K562 (cell line): Measurements from ENCODE around the gene SORBS2. TPM values are rescaled to one million over a fixed set of nuclear protein-coding genes. Genes with fewer than 3 reads are reported as not detected.

ENCODE experiments used
- ATAC-seq: fragments of 200-7000 bp; cut with Tn5 transposase; 3 replicates; pipeline ENCODE4 v1.9.1; 2020; ENCODE audit warnings: moderate library complexity
- BruUV-seq: library from RNA; stranded (reverse); fragments of 400-500 nt; replicated peaks from 2 replicates; lab custom pipeline; 2021; lab: Mats Ljungman, UMichigan
- CTCF ChIA-PET: fragments of 300-600 bp; formaldehyde crosslinking; extraction: SDS; loops from one replicate; lab custom pipeline; 2021; ENCODE audit warnings: low intra/inter-chr PET ratio; lab: Yijun Ruan, JAX
- POLR2A ChIA-PET: fragments of 300-600, 350-650 bp; sonication (Branson Sonifier 250); formaldehyde crosslinking; extraction: SDS; loops from one replicate; lab custom pipeline; 2021; ENCODE audit warnings: antibody characterized with exemption, inconsistent platforms; lab: Yijun Ruan, JAX
- DNase-seq, 4 experiments: peaks; one replicate each; pipeline versions ENCODE4 v3.0.0 to v3.0.0-alpha.2; 2011 to 2018; ENCODE audit warnings: low spot score in 3 of 4, mixed read lengths in 3 of 4; ENCODE audit errors: extremely low read depth in 1 of 4
- FAIRE-seq: peaks from 2 replicates; lab custom pipeline; 2011; peaks lifted over from hg19 to GRCh38; lab: Jason Lieb, UNC
- H2AFZ ChIP-seq: 2 replicates; pipeline ENCODE4 v1.6.0; 2011; ENCODE audit warnings: low read depth, low read length, control low read depth, inconsistent platforms
- H3K27ac ChIP-seq: fragments of 200-600 bp; 3 replicates; pipeline ENCODE4 v1.8.0; 2011; ENCODE audit warnings: low read depth, mild to moderate bottlenecking, control low read depth, inconsistent platforms, low read length, moderate library complexity, mixed read lengths; ENCODE audit errors: extremely low read depth
- H3K27me3 ChIP-seq, 2 experiments: fragments of 300-600 bp in 1 of 2; 2 replicates in 1 of 2; 3 replicates in 1 of 2; pipeline versions ENCODE4 v1.6.0 to v1.8.0; 2011; ENCODE audit warnings: inconsistent platforms in 2 of 2, low read length in 2 of 2, mild to moderate bottlenecking in 1 of 2, mixed read lengths in 1 of 2, moderate library complexity in 1 of 2; ENCODE audit not compliant: control insufficient read depth in 2 of 2, insufficient read depth in 2 of 2
- H3K36me3 ChIP-seq: fragments of 300-600 bp; 3 replicates; pipeline ENCODE4 v1.8.0; 2011; ENCODE audit warnings: mild to moderate bottlenecking, low read length, inconsistent platforms; ENCODE audit not compliant: control insufficient read depth, insufficient read depth
- H3K4me1 ChIP-seq, 2 experiments: fragments of 200-600 bp in 1 of 2; replicated peaks in 1 of 2; 2 replicates in 1 of 2; 3 replicates in 1 of 2; pipeline versions ENCODE4 v1.5.1 to v1.8.0; 2011; ENCODE audit warnings: inconsistent platforms in 2 of 2, low read length in 2 of 2, mild to moderate bottlenecking in 1 of 2, mixed read lengths in 1 of 2, moderate library complexity in 1 of 2; ENCODE audit not compliant: control insufficient read depth in 2 of 2, insufficient read depth in 2 of 2
- H3K4me2 ChIP-seq: 2 replicates; pipeline ENCODE4 v1.6.1; 2011; ENCODE audit warnings: low read length, control low read depth, inconsistent platforms, mixed read lengths; ENCODE audit not compliant: insufficient read depth
- H3K4me3 ChIP-seq: fragments of 200-600 bp; sonication (generic), shearing (Covaris generic); 2 replicates; pipeline ENCODE4 v1.5.1; 2016; ENCODE audit warnings: control low read depth, inconsistent platforms
- H3K79me2 ChIP-seq: fragments of 200-600 bp; 3 replicates; pipeline ENCODE4 v1.8.0; 2011; ENCODE audit warnings: low read length, inconsistent platforms; ENCODE audit not compliant: control insufficient read depth, insufficient read depth
- H3K9ac ChIP-seq, 2 experiments: 2 replicates each; pipeline versions ENCODE4 v1.6.0 to v1.6.1; 2011; ENCODE audit warnings: low read depth in 2 of 2, low read length in 2 of 2, control low read depth in 1 of 2, inconsistent platforms in 1 of 2, mild to moderate bottlenecking in 1 of 2, mixed read lengths in 1 of 2; ENCODE audit not compliant: insufficient read depth in 1 of 2
- H3K9me1 ChIP-seq: one replicate; pipeline ENCODE4 v1.6.0; 2011; ENCODE audit warnings: inconsistent platforms, mild to moderate bottlenecking, low read length, moderate library complexity; ENCODE audit not compliant: control insufficient read depth, insufficient read depth
- H3K9me3 ChIP-seq: replicated peaks from 2 replicates; pipeline ENCODE4 v1.5.1; 2011; ENCODE audit warnings: low read depth, low read length, inconsistent platforms; ENCODE audit not compliant: control insufficient read depth, insufficient read depth
- H4K20me1 ChIP-seq: replicated peaks from 2 replicates; pipeline ENCODE4 v1.6.1; 2011; ENCODE audit warnings: low read length, inconsistent platforms, mixed read lengths; ENCODE audit not compliant: control insufficient read depth, insufficient read depth
- ADNP ChIP-seq: fragments of 200-800 bp; sonication (Bioruptor generic); IDR thresholded peaks from 2 replicates; pipeline ENCODE4 v1.6.1; 2016; ENCODE audit warnings: missing genetic modification characterization, missing compliant biosample characterization
- ARID1B ChIP-seq: fragments of 450-650 bp; IDR thresholded peaks from 2 replicates; pipeline ENCODE4 v1.6.1; 2016; ENCODE audit warnings: antibody characterized with exemption, mild to moderate bottlenecking, inconsistent platforms
- ATF4 ChIP-seq: fragments of 450-650 bp; formaldehyde crosslinking; IDR thresholded peaks from 2 replicates; pipeline ENCODE4 v1.4.0; 2022; ENCODE audit warnings: mild to moderate bottlenecking, moderate library complexity
- FOSL1 ChIP-seq: fragments of 200-800 bp; sonication (Bioruptor generic); conservative IDR thresholded peaks from 2 replicates; pipeline ENCODE4 v1.6.1; 2016; ENCODE audit warnings: missing genetic modification characterization, missing compliant biosample characterization
- FOXM1 ChIP-seq, 2 experiments: fragments of 450-650 bp in 1 of 2; sonication (generic) in 1 of 2; formaldehyde crosslinking in 1 of 2; IDR thresholded peaks; 2 replicates each; pipeline versions ENCODE4 v1.6.1 to v1.9.0; 2017 to 2022; ENCODE audit warnings: low read depth in 2 of 2, mild to moderate bottlenecking in 2 of 2, missing genetic modification reagents in 1 of 2, moderate library complexity in 1 of 2
- GABPB1 ChIP-seq: sonication (generic); formaldehyde crosslinking; IDR thresholded peaks from 2 replicates; pipeline ENCODE4 v1.8.0; 2022; ENCODE audit warnings: mild to moderate bottlenecking, missing genetic modification reagents
- MCM2 ChIP-seq: fragments of 450-650 bp; IDR thresholded peaks from 2 replicates; pipeline ENCODE4 v1.6.1; 2017; ENCODE audit warnings: low read depth, mild to moderate bottlenecking
- MEF2D ChIP-seq: conservative IDR thresholded peaks from 2 replicates; pipeline ENCODE4 v1.6.1; 2016; ENCODE audit warnings: low read depth, missing genetic modification characterization, missing compliant biosample characterization
- MTA3 ChIP-seq: fragments of 450-650 bp; formaldehyde crosslinking; IDR thresholded peaks from 2 replicates; pipeline ENCODE4 v1.6.1; 2017; ENCODE audit warnings: mild to moderate bottlenecking, borderline replicate concordance
- NCOA1 ChIP-seq: fragments of 450-650 bp; IDR thresholded peaks from 2 replicates; pipeline ENCODE4 v1.6.1; 2016; ENCODE audit warnings: low read depth
- NFIC ChIP-seq: fragments of 450-650 bp; IDR thresholded peaks from 2 replicates; pipeline ENCODE4 v1.6.1; 2017; ENCODE audit warnings: mild to moderate bottlenecking, inconsistent platforms
- NFIX ChIP-seq: fragments of 250-450 bp; sonication (Bioruptor Pico); IDR thresholded peaks from 2 replicates; pipeline ENCODE4 v1.4.0; 2020; ENCODE audit warnings: low read depth, mild to moderate bottlenecking, moderate library complexity
- NR1H2 ChIP-seq: sonication (generic); formaldehyde crosslinking; IDR thresholded peaks from 2 replicates; pipeline ENCODE4 v1.4.0; 2020; ENCODE audit warnings: mild to moderate bottlenecking, missing genetic modification reagents
- NUFIP1 ChIP-seq: fragments of 450-650 bp; IDR thresholded peaks from 2 replicates; pipeline ENCODE4 v1.6.1; 2018; ENCODE audit not compliant: partially characterized antibody
- SMAD2 ChIP-seq: fragments of 150-350 bp; IDR thresholded peaks from 2 replicates; pipeline ENCODE4 v1.6.1; 2014; ENCODE audit warnings: low read depth, mild to moderate bottlenecking, low read length
- SMARCA4 ChIP-seq: fragments of 450-650 bp; IDR thresholded peaks from 2 replicates; pipeline ENCODE4 v1.6.1; 2016
- ZKSCAN1 ChIP-seq: fragments of 150-350 bp; IDR thresholded peaks from 2 replicates; pipeline ENCODE4 v1.6.1; 2016; ENCODE audit warnings: low read depth, low read length
- ZNF212 ChIP-seq: fragments of 450-650 bp; formaldehyde crosslinking; IDR thresholded peaks from 2 replicates; pipeline ENCODE4 v1.4.0; 2020; ENCODE audit warnings: mild to moderate bottlenecking
- ZNF431 ChIP-seq: sonication (generic); formaldehyde crosslinking; IDR thresholded peaks from 2 replicates; pipeline ENCODE4 v1.8.0; 2022; ENCODE audit warnings: mild to moderate bottlenecking, missing genetic modification reagents
- ZNF77 ChIP-seq: fragments of 250-450 bp; sonication (Bioruptor Pico); IDR thresholded peaks from 2 replicates; pipeline ENCODE4 v1.5.0; 2020
- ZSCAN32 ChIP-seq: fragments of 450-650 bp; formaldehyde crosslinking; IDR thresholded peaks from 2 replicates; pipeline ENCODE4 v1.4.0; 2020; ENCODE audit warnings: mild to moderate bottlenecking, moderate library complexity
- WGBS: fragments of 100-300 bp; shearing (Covaris generic); methylation state at CpG from one replicate; pipeline ENCODE4 v1.1.6; 2016; ENCODE audit warnings: low coverage, mixed read lengths; ENCODE audit not compliant: insufficient coverage; ENCODE audit errors: missing lambda C conversion rate; 5-methylcytosine and 5-hydroxymethylcytosine counted together
- in situ Hi-C: fragments of 300-500 bp; cut with MboI; formaldehyde crosslinking; loops from 4 replicates; pipeline ENCODE4 v1.15.0; 2018; ENCODE audit warnings: inconsistent platforms, mixed read lengths
- intact Hi-C: fragments of 100-400 bp; cut with micrococcal nuclease; formaldehyde crosslinking; loops from 2 replicates; pipeline ENCODE4 v1.14.2; 2022
- polyA plus RNA-seq, 8 experiments: library from polyadenylated mRNA; depleted of rRNA in 4 of 8; stranded (reverse) in 5 of 8; unstranded in 3 of 8; fragments of >200 nt; fragmentation: Nextera tagmentation in 2 of 8; fragmentation: Illumina TruSeq in 1 of 8; extraction: Ambion mirVana in 2 of 8; extraction: Trizol in 1 of 8; gene quantifications; 2 replicates each; pipeline versions ENCODE4 v1.2.1 to v1.2.3, GENCODE V29; 2011 to 2014; ENCODE audit warnings: inconsistent platforms in 1 of 8, missing spikeins in 1 of 8
- total RNA-seq, 7 experiments: library from RNA; depleted of rRNA in 6 of 7; stranded (reverse); fragments of >200 nt in 6 of 7; fragmentation: Illumina TruSeq in 2 of 7; extraction: Trizol in 2 of 7; gene quantifications; 2 replicates each; pipeline versions ENCODE4 v1.2.1 to v1.2.3, GENCODE V29; 2011 to 2021; ENCODE audit warnings: low replicate concordance in 1 of 7

Gene SORBS2
- total and polyA plus RNA-seq, 9 of the 15 experiments (the other 6 are each of a cell fraction or from before 2014, with no cell fraction given), result 0.29 TPM; not detected in 8

- POLR2A ChIA-PET, result no interaction called here
- intact Hi-C loops, result no loop called here
- no peak for ATAC-seq
Measured at GRCh38 chr4:185782523-185782922, 29.5 kb downstream of the SORBS2 start.

GRCh38 chr4:185781555-185782215 lies 30.3 kb downstream of the SORBS2 start:
- no peak for ATAC-seq
- no TSS peak for BruUV-seq
- Histone ChIP-seq H3K9ac (no peak overlapping the region), H3K27me3 (peaks cover 5 to 17% of the 10 kb centered on the region in 2 experiments; a peak in 4 of 5 replicates), H3K9me1 (no peaks in the 10 kb centered on the region), H3K4me1 (no peaks in the 10 kb centered on the region), H3K27ac (no peak overlapping the region), H3K79me2 (no peaks in the 10 kb centered on the region), H3K4me3 (no peak overlapping the region), H3K36me3 (no peaks in the 10 kb centered on the region), H3K9me3 (no peaks in the 10 kb centered on the region), H3K4me2 (no peak overlapping the region), H2AFZ (no peak overlapping the region), H4K20me1 (no peaks in the 10 kb centered on the region; the same call in 1 of the 2 replicates)
- intact Hi-C loops, result no loop called here
- no peak for DNase-seq
- under 1% methylated on average over 14 of the region's 15 CpGs for WGBS
- POLR2A ChIA-PET, result no interaction called here
- FAIRE-seq, result no peak
- in situ Hi-C loops, result no loop called here
- CTCF ChIA-PET, result no interaction called here
- TF ChIP-seq SMAD2, result no peak
- no peak for TF ChIP-seq ADNP (tag)
- TF ChIP-seq MCM2, result no peak
- TF ChIP-seq ZNF77 (CRISPR knock-in tag), result no peak
- TF ChIP-seq ZNF212 (CRISPR knock-in tag), result no peak
- no peak for TF ChIP-seq MEF2D (tag)
- TF ChIP-seq ATF4 (CRISPR knock-in tag), result no peak
- no peak for TF ChIP-seq MTA3
- no peak for TF ChIP-seq NCOA1
- no peak for TF ChIP-seq GABPB1 (CRISPR knock-in tag)
- no peak for TF ChIP-seq SMARCA4
- TF ChIP-seq ZSCAN32 (CRISPR knock-in tag), result no peak
- no peak for TF ChIP-seq NR1H2 (CRISPR knock-in tag)
- no peak for TF ChIP-seq ZNF431 (CRISPR knock-in tag)
- TF ChIP-seq ARID1B, result no peak
- TF ChIP-seq ZKSCAN1, result no peak
- no peak for TF ChIP-seq NUFIP1
- no peak for TF ChIP-seq FOXM1 (IDR thresholded peaks at IDR 0.05; ENCODE audit: low read depth)
- no peak for TF ChIP-seq FOXM1 (CRISPR knock-in tag; IDR thresholded peaks at IDR 0.05; ENCODE audit: low read depth)

More at GRCh38 chr4:185782523-185782922, 29.5 kb downstream of the SORBS2 start:
- no peaks in the 10 kb centered on the region for H3K36me3 ChIP-seq
- H3K9me3 ChIP-seq, result no peaks in the 10 kb centered on the region
- in situ Hi-C loops, result no loop called here
- no peak overlapping the region for H3K4me3 ChIP-seq
- TF ChIP-seq FOSL1 (no peak), NFIC (peak; percentile 88), NFIX (CRISPR knock-in tag) (peak; percentile 71)
- CTCF ChIA-PET, result no interaction called here
- H3K4me2 ChIP-seq, result no peak overlapping the region
- BruUV-seq, result no TSS peak
- no peaks in the 10 kb centered on the region for H3K9me1 ChIP-seq
- H3K79me2 ChIP-seq, result no peaks in the 10 kb centered on the region
- no peak overlapping the region for H3K27ac ChIP-seq
- H3K27me3 ChIP-seq, result peaks cover 5 to 17% of the 10 kb centered on the region in 2 experiments; a peak in 4 of 5 replicates
- no peaks in the 10 kb centered on the region; the same call in 1 of the 2 replicates for H4K20me1 ChIP-seq
- no peaks in the 10 kb centered on the region for H3K4me1 ChIP-seq
- DNase-seq (peak in 2 of 4 experiments; percentile 10 to 11), FAIRE-seq (no peak)
- no peak overlapping the region for H3K9ac ChIP-seq
- no peak overlapping the region for H2AFZ ChIP-seq
